RPMI8226 (cell line): ENCODE results near the gene EGFL8.
"Not testable (repeated sequence)": the region's sequence is repeated elsewhere in the genome, so short reads cannot be mapped to it uniquely, and the experiment has no call there.

Experiments used
- DNase-seq: peaks from one replicate; pipeline ENCODE4 v3.0.0-alpha.2; 2015

The EGFL8 gene

DNA sequence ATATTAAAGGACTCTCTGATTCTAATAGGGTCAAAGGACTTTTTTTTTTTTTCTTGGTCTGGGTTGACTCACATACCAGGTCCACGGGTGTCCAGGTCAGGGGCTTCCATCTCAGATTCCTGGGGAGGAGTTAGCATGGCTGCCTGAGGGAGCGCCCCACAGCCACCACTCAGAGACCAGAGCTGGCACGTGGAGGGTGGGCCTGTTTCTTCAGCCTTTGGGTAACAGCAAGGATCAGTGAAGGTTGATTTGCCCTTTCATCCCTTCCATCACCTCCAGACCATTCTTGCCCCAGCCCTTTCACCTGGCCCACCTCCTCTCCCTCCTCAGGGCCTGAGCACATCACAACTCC, 33.9 kb downstream of the EGFL8 start:
- DNase-seq, result no peak

DNA sequence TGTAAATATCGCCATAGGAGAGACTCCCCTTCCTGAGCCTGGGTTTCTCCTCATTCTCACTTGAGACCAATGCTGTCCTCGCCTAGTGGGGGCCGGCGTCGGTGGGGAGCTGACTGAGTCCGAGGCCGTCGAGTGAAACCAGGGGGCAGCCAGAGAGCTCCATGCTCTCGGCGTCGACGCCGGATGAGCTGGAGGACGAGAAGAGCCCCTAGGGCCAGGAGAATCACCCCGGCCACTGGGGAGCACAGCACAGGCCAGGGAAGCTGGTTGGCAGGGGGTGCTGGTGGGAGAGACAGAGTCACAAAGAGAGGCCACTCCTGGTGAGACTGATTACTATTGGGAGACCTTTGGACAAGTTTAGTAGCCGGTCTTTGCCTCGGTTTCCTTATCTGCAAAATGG, 34.5 kb downstream of the EGFL8 start:
- no peak for DNase-seq

- no peak for DNase-seq
Observed at GRCh38 chr6:32200711-32201475, 36.5 kb downstream of the EGFL8 start.

DNA sequence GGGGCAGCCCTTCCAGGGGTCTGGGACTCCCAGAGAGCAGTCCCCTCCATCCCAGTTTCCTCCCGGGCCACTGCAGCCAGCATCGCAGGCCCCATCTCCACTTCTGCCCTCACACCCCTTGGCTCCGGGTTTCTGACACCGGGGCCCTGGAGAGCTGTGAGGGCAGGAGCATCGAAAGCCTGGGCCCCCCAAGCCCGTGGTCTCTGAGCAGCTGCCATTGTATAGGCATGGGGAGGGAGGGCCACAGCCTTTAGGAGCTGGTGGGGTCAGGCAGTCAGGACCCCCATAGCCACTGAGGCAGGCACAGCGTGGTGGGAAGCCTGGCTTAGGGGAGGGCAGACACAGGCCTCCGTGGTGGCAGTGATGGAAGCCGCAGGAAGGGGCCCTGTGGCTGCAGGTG, 37.8 kb downstream of the EGFL8 start:
- no peak for DNase-seq

GRCh38 chr6:32203426-32204267, 39.3 kb downstream of the EGFL8 start:
- no peak for DNase-seq

- no peak for DNase-seq
Observed at GRCh38 chr6:32204268-32204715, 39.9 kb downstream of the EGFL8 start.

DNA sequence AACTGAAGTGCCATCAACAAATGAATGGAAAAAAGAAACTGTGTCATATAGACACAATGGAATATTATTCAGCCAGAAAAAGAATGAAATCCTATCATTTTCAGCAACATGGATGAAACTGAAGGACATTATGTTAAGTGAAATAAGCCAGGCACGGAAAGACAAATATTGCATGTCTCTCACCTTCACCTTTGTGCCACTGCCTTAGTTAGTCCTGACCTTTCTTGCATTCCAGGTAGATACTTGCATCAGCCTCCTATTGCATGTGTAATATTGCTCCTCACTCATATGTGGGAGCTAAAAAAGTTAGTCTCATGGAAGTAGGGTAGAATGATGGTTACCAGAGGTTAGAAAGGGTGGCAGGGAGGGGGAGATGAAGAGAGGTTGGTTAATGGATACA, 44.6 kb downstream of the EGFL8 start:
- DNase-seq, result no peak

DNA sequence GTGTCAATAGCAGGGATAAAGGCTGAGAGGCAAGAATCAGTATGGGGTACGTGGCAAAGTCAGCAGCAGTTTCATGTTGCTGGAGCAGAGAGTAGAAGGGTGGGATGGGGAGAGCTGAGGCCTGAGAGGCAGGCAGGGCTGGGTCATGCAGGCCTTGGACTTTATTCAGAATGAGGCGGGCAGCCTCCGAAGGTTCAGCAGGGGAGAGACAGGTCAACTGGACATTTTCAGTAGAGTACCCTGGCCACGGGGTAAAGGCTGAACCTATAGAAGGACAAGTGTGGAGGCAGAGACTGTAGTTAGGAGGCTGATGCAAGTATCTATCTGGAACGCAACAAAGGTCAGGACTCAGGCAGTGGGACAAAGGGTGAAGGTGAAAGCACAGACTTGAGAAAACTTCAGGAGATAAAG, 45.8 kb downstream of the EGFL8 start:
- DNase-seq, result no peak

DNA sequence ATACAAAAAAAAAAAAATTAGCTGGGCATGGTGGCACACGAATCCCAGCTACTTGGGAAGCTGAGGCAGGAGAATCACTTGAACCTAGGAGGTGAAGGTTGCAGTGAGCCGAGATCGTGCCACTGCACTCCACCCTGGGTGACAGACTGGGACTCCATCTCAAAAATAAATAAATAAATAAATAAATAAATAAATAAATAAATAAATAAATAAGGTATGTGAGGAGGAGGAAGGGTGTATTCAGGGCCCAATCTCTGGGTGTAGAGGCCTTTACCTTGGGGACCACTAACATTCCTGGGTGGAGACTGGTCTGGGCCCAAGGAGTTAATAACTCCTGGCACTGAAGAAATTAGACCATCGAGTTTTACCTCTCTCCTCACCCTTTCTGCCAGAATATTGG, 47.0 kb downstream of the EGFL8 start:
- not testable (repeated sequence) for DNase-seq

GRCh38 chr6:32212076-32212760, 47.8 kb downstream of the EGFL8 start:
- no peak for DNase-seq

DNA sequence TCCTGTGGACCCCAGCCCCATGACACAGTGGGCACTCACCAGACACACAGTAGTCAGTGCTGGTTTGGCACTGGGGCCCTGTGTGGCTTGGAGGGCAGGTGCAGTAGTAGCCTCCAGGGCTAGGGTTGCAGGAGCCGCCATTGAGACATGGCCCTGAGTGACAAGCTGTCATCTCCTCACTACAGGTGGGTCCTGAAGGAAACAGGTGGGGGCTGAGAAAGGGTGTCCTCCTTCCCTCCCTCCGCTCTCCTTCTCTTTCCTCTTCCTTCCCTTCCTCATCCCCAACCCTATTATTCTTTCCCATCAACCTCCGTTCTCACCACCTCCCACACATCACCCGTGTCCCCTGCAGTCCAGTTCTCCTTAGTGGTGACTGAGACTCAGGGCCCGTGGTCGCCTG, 49.3 kb downstream of the EGFL8 start:
- no peak for DNase-seq

- DNase-seq, result no peak
Observed at GRCh38 chr6:32214126-32214525, 49.7 kb downstream of the EGFL8 start.

GRCh38 chr6:32215617-32216016, 51.2 kb downstream of the EGFL8 start:
- DNase-seq, result no peak

GRCh38 chr6:32216285-32216684, 51.9 kb downstream of the EGFL8 start:
- DNase-seq, result no peak

DNA sequence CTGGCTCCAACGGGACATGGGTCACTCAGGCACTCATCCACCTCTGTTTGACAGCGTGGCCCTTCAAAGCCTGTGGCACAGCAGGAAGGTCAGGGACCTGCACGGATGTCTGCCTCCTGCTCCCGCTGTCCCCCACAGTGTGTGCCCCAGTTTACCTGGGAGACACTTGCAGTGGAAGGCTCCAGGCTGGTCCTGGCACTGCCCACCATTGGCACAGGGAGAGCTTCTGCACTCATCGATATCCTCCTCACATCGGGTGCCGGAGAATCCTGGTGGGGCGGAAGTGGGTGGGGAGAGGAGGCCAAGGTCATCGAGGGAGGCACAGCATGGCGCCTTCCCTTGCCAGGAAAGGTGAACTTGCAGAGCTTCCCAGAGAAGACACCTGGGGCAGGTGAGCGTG, 52.6 kb downstream of the EGFL8 start:
- no peak for DNase-seq
